Ishikawa (cell line): ENCODE measurements around the gene MYO7A.

Source experiments
- FOXM1 ChIP-seq: IDR thresholded peaks from 2 replicates; pipeline ENCODE4 v1.6.1; 2012; ENCODE audit warnings: low read depth, borderline replicate concordance
- RAD21 ChIP-seq: IDR thresholded peaks from 2 replicates; pipeline ENCODE4 v1.6.1; 2012; ENCODE audit warnings: low read depth
- REST ChIP-seq: IDR thresholded peaks from 2 replicates; pipeline ENCODE4 v1.6.1; 2012; ENCODE audit warnings: low read depth, mild to moderate bottlenecking
- TAF1 ChIP-seq: IDR thresholded peaks from 2 replicates; pipeline ENCODE4 v1.6.1; 2012; ENCODE audit warnings: low read depth, mild to moderate bottlenecking
- ZBTB7A ChIP-seq: IDR thresholded peaks from 2 replicates; pipeline ENCODE4 v1.6.1; 2012; ENCODE audit warnings: low read depth

GRCh38 chr11:77129069-77129841, 1.2 kb downstream of the MYO7A start:
- TF ChIP-seq RAD21 = no peak
- no peak for TF ChIP-seq REST
- TF ChIP-seq ZBTB7A = no peak
- TF ChIP-seq FOXM1 = no peak
- TF ChIP-seq TAF1 = no peak
